Endometrial microvascular endothelial cells (primary cell): ENCODE measurements around the gene ACOT6. TPM values are rescaled to one million over a fixed set of nuclear protein-coding genes. Genes with fewer than 3 reads are reported as not detected.

Experiments used
- in situ Hi-C: cut with HindIII; loops from 2 replicates; pipeline ENCODE4 v1.10.0; 2017; ENCODE audit warnings: low sequenced_read_pairs, low pct_unique_long_range_greater_than_20kb; ENCODE audit errors: inconsistent ontology term
- total RNA-seq: library from RNA; depleted of rRNA; stranded (reverse); fragments of >200 nt; gene quantifications from one replicate; pipeline ENCODE4 v1.2.3, GENCODE V29; 2015; ENCODE audit errors: inconsistent ontology term

Gene ACOT6
- total RNA-seq, 1 donor from 2014 or later: not detected

- in situ Hi-C loops: no loop called here
Observed at GRCh38 chr14:73591690-73592449, 20.4 kb upstream of the ACOT6 start, which contains the start of gene ACOT4. ACOT4 (plus strand) TSS chr14:73591873; CDS start chr14:73591960, 87 bp downstream.

- in situ Hi-C loops: no loop called here
Observed at GRCh38 chr14:73594491-73594890, 17.8 kb upstream of the ACOT6 start.

GRCh38 chr14:73599499-73599898 is 12.8 kb upstream of the ACOT6 start:
- in situ Hi-C loops: no loop called here

- in situ Hi-C loops: no loop called here
Observed at GRCh38 chr14:73602994-73603393, 9.3 kb upstream of the ACOT6 start.

- in situ Hi-C loops: no loop called here
Observed at GRCh38 chr14:73606271-73606670, 6.0 kb upstream of the ACOT6 start.

GRCh38 chr14:73607241-73607640 is 5.1 kb upstream of the ACOT6 start:
- in situ Hi-C loops: no loop called here

- in situ Hi-C loops: no loop called here
Observed at GRCh38 chr14:73610687-73611086, 1.6 kb upstream of the ACOT6 start.

GRCh38 chr14:73613046-73613383 is 698 bp downstream of the ACOT6 start:
- in situ Hi-C loops: no loop called here

GRCh38 chr14:73613419-73613963 is 1.2 kb downstream of the ACOT6 start:
- in situ Hi-C loops: no loop called here

GRCh38 chr14:73616831-73617230 is 4.5 kb downstream of the ACOT6 start:
- in situ Hi-C loops: no loop called here

- in situ Hi-C loops: no loop called here
Observed at GRCh38 chr14:73619524-73619923, 7.2 kb downstream of the ACOT6 start.

- in situ Hi-C loops: no loop called here
Observed at GRCh38 chr14:73620268-73620667, 8.0 kb downstream of the ACOT6 start.

GRCh38 chr14:73623504-73624054 is 11.3 kb downstream of the ACOT6 start:
- in situ Hi-C loops: no loop called here

- in situ Hi-C loops: no loop called here
Observed at GRCh38 chr14:73625706-73626105, 13.4 kb downstream of the ACOT6 start.

- in situ Hi-C loops: no loop called here
Observed at GRCh38 chr14:73627151-73627558, 14.8 kb downstream of the ACOT6 start.

GRCh38 chr14:73630009-73630780 is 17.9 kb downstream of the ACOT6 start:
- in situ Hi-C loops: no loop called here

GRCh38 chr14:73633116-73634010 is 21.0 kb downstream of the ACOT6 start:
- in situ Hi-C loops: no loop called here

- in situ Hi-C loops: no loop called here
Observed at GRCh38 chr14:73634011-73634833, 21.9 kb downstream of the ACOT6 start.
